Stimulated activated CD4-positive, alpha-beta T cell treated with anti-CD3 and anti-CD28 coated beads, Interleukin-4, amount 100 ng/mL, for 1 hour (primary cell): ENCODE results near the gene LRRC56.
"Not testable (repeated sequence)": the region's sequence is repeated elsewhere in the genome, so short reads cannot be mapped to it uniquely, and the experiment has no call there.

Experiments used
- DNase-seq: peaks from one replicate; pipeline ENCODE4 v3.0.0-alpha.2; 2020

LRRC56 gene

DNA sequence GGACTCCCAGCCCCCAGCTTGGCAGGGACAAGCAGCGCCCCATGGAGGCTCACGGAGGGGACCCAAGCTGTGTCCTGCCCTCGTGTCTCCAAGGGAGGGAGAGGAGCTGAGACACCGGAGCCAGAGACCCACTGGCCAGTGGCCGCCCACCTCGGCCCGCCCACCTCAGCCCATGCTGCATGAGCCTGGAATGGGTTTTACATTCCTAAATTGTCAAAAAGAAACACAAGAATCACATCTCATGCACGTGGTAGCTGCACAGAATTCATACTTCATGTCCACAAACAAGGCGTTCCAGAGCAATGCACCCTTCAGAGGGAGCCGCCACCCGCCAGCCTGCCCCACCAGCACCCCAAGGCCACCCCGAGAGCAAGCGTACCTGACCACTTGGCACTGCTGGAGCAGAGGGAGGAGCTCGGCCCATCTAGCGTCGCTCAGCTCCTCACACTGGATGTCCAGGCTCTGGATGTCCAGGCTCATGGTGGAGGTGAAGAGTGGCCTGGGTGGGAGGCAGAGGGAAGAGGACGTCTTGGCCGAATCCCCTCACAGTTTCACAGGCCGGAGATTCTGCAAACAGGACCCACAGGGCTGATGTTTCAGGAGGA is 35.5 kb upstream of the LRRC56 start:
- DNase-seq, result no peak

DNA sequence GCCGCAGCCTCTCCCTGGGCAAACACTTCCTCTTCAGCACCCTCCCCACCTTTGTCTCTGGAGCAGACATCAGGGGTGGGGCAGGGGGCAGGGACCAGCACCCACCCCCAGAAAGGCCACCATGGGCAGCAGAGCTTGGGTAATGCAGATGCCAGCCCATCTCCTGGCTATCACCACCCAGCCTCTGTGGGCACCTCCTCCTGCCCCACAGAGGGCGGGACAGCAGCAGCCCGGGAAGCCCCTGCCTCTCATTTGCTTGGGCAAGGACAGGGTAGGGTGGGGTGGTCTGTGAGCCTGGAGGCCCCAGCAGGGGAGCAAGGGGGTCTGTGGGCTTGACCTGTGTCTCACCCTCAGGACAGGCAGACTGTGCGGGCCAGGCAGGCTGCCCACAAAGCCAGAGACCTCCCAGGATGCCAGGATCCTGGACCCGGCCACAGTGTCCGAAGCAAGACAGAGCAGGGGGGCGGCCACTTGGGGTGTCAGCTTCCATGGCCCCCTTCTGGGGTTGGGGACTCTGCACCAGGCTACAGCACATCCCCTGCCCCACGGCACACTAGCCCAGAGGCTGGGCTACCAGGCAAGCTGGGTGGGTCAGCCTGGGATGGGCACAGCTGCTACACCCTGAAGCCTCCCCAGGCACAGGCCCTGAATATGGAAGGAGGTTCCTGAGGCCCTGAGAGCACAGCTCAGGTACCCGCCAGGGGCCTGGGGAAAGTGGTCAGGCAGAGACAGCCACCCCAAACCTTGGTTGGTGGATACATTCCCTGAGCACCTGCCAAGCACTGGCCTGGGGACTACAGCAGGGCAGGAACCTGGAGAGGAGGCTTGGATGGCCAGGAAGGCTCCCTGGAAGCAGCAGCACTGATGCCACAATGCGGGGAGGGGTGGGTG is 34.8 kb upstream of the LRRC56 start:
- DNase-seq, result no peak

GRCh38 chr11:503179-503981 is 33.9 kb upstream of the LRRC56 start:
- DNase-seq, result no peak

- no peak for DNase-seq
Measured at GRCh38 chr11:504053-504993, 33.0 kb upstream of the LRRC56 start.

DNA sequence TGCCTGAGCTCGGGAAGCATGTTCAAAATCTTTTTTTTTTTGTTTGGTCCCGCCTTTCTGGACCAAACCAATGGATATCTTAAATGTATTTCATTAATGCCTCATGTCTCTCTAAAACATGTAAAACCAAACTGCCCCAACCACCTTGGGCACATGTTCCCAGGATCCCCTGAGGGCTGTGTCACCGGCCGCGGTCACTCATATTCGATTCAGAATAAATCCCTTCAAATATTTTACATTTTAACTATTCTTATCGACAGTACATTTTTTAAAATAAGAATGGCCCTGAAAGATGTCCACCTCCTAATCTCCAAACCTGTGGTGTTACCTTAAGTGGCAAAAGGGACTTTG is 32.4 kb upstream of the LRRC56 start:
- no peak for DNase-seq

GRCh38 chr11:506238-506994 is 30.9 kb upstream of the LRRC56 start:
- DNase-seq, result peak; percentile 98

DNA sequence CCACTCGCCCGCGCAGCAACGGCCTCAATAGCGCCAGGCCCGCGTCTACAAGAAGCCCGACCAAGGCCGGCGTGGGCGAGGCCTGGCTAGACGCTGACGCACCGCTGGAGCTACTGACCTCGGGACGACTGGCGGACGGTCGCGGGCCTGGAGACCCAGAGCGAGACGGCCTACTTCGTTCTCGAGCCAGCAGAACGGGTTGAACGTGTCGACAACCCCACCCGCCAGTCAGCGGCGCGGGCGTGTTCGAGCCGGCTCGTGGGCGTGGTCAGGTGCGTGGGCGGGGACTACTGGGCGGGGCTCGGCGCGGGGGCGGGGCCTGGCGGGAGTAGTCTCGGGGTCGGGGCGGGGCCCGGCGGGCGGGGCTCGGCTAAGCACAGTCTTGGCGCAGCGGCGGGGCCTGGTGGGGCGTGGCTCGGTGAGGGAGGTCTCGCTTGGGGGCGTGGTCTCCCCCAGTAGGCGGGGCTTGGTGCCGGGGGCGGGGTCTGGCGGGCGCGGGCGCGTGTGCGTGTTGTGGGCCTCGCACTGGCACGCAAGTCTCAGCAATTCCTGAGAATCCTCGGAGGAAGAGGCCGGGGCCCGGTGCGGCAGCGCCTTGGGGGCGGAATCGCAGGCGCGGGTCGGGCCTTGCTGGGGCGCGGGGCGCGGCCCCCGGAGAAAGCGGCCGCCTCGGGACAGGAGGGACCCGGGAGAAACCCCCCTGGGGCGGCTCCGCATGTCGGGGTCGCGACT is 30.2 kb upstream of the LRRC56 start, which contains the start of gene RNH1:
RNH1 (minus strand) TSS at position 248 of the 732 bp plus-strand sequence. CDS start 5,080 bp downstream, outside the sequence.
- peak; percentile 100 for DNase-seq

GRCh38 chr11:507727-508515 is 29.4 kb upstream of the LRRC56 start:
- DNase-seq, result no peak

DNA sequence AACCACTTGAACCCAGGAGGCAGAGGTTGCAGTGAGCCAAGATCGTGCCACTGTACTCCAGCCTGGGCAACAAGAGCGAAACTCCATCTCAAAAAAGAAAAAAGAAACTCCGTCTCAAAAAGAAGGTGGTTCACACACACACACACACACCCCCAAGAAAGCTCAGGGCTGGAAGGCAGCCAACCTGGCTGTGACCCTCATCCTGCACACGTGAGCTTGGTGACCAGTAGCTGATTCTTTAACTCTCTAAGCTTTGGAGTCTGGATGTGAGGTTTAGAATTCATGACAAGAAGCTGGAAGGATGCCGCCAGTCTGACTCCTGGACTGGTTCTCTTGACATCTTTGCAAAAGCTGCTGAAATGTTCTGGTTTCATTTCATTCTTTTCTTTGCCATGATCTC is 28.4 kb upstream of the LRRC56 start:
- DNase-seq, result no peak

DNA sequence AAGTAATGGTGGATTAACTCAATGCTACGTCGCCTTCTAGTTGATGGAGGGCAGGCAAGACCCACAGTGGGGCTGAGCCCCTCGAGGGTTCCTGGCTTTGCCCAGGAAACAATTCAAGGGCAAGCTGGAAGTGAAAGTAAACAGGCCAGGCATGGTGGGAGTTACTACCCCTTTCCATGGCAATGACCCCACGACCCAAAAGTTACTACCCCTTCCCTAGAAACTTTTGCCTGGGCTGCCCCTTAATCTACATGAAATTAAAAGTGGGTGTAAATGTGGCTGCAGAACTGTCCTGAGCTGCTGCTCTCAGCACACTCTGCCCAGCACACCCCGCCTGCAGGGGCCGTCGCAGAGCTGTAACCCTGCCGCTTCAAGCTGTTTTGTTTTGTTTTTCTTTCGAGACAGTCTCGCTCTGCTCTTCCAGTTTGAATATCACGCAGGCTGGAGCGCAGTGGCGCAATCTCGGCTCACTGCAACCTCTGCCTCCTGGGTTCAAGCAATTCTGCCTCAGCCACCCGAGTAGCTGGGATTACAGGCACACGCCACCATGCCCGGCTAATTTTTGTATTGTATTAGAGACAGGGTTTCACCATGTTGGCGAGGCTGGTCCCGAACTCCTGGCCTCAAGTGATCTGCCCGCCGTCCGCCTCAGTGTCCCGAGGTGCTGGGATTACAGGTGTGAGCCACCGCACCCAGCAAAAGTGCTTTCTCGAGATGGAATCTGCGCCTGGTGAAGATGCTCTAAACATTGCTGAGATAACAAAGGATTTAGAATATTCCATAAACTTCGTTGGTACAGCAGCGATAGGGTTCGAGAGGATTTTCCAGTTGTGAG is 24.3 kb upstream of the LRRC56 start:
- no peak for DNase-seq

DNA sequence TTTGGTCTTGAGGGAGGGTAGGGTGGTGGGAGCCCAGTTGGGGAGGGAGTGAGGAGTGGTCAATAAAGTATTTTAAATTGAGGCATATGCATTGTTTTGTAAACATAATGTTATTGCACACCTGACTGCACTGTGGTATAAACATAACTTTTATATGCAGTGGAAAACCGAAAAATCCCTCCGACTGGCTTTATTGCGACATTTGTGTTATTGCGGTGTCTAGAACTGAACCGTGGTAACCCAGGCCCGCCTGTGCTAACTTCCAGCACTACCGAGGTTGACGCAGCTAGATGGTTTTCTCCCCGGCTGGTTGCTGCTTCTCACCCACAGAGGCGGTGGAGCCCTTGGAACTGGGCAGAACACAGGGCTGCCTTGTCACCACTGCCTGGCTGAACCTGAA is 22.7 kb upstream of the LRRC56 start:
- DNase-seq, result no peak

GRCh38 chr11:515131-515530 is 22.2 kb upstream of the LRRC56 start:
- no peak for DNase-seq

DNA sequence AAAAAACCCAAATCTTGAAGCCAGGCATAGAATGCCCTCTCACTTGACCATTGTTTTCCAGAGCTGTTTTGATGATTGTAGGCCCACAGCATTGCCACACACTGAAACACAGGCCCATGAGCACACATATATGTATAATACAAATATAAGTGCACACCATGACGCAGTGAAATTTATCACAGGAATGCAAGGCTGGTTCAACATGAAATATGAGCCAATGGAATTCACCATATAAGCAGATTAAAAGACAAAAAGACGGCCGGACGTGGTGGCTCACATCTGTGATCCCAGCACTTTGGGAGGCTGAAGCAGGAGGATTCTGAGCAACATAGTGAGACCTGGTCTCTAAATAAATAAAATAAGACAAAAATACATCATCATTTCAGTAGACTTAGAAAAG is 20.9 kb upstream of the LRRC56 start:
- no peak for DNase-seq

- not testable (repeated sequence) for DNase-seq
Measured at GRCh38 chr11:516918-517685, 20.2 kb upstream of the LRRC56 start.

DNA sequence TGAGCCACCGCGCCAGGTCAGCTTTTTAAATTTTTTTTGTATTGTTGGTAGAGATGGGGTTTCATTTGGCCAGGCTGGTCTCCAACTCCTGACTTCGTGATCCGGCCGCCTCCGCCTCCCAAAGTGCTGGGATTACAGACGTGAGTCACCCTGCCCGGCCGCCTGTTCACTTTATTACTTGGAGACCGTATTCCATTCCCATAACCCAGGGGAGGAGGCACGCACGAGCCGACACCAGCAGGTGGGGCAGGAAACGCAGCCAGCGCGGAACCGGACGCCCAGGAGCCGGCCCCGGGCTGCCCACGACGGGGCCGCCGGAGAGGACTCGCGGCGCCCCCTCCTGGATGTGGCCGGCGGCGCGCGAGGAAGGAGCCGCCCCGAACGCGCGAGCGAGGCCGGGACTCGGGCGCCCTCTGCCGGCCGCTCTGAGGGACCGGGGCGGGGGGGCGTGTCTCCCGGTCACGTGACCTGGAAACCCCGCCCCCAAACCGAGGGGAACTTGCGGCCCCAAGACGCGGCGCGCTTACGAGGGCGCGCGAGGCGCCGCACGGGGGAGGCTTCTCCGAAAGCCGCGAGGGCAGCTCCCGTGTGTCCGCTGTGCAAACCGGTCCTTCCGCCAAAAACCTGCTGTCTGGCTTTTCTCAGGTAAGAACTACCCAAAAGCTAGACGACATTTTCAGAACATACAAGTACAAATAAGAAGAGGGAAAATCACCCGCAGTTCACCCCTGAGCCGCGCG is 18.7 kb upstream of the LRRC56 start:
- DNase-seq, result peak; percentile 86

- DNase-seq, result no peak
Measured at GRCh38 chr11:520428-521176, 16.7 kb upstream of the LRRC56 start.

GRCh38 chr11:521177-521688 is 16.1 kb upstream of the LRRC56 start:
- no peak for DNase-seq
